H1 (cell line): ENCODE results near the gene RSBN1. TPM values are rescaled to one million over a fixed set of nuclear protein-coding genes. Genes with fewer than 3 reads are reported as not detected.

Source experiments
- CHD7 ChIP-seq: fragments of 300-600 bp; sonication (generic); IDR thresholded peaks from 2 replicates; pipeline ENCODE4 v1.7.1; 2012; ENCODE audit warnings: low read length, moderate library complexity, mild to moderate bottlenecking, inconsistent platforms; ENCODE audit not compliant: insufficient replicate concordance
- GABPA ChIP-seq: IDR thresholded peaks from 2 replicates; pipeline ENCODE4 v1.6.1; 2011; ENCODE audit warnings: mild to moderate bottlenecking, low read length, moderate library complexity, borderline replicate concordance; ENCODE audit not compliant: insufficient read depth
- HDAC2 ChIP-seq, 2 experiments: fragments of 300-600 bp in 1 of 2; sonication (generic) in 1 of 2; IDR thresholded peaks; 2 replicates each; pipeline ENCODE4 v1.6.1; 2011 to 2012; ENCODE audit warnings: low read depth in 2 of 2, low read length in 2 of 2, mild to moderate bottlenecking in 2 of 2, moderate library complexity in 2 of 2, borderline replicate concordance in 1 of 2, inconsistent platforms in 1 of 2
- POU5F1 ChIP-seq: IDR thresholded peaks from 2 replicates; pipeline ENCODE4 v1.6.1; 2011; ENCODE audit warnings: low read depth, mild to moderate bottlenecking, low read length, moderate library complexity
- RXRA ChIP-seq: IDR thresholded peaks from 2 replicates; pipeline ENCODE4 v1.6.1; 2011; ENCODE audit warnings: low read depth, mild to moderate bottlenecking, low read length, moderate library complexity; ENCODE audit not compliant: insufficient read depth
- polyA plus RNA-seq, 7 experiments: library from polyadenylated mRNA; depleted of rRNA in 3 of 7; stranded (reverse) in 5 of 7; unstranded in 2 of 7; fragments of >200 nt in 5 of 7; fragments of 200-250 nt in 2 of 7; gene quantifications; 1 replicate in 5 of 7; 2 replicates in 1 of 7; 4 replicates in 1 of 7; pipeline versions ENCODE4 v1.2.1 to v1.2.3, GENCODE V29; 2011 to 2013; ENCODE audit warnings: missing spikeins in 2 of 7, mixed read lengths in 2 of 7
- total RNA-seq: library from RNA; stranded (reverse); fragmentation: NEBNext Ultra II Directional; extraction: Animal tissue kit (Norgen Biotek cat#: 25700); gene quantifications from 2 replicates; pipeline ENCODE4 v1.2.1, GENCODE V29; 2021

RSBN1 gene
- total and polyA plus RNA-seq, 2 of the 8 experiments (the other 6 are each of a cell fraction or from before 2014, with no cell fraction given) = 4.2 to 17.6 TPM

GRCh38 chr1:113779542-113779941 is 32.7 kb downstream of the RSBN1 start (continued):
- no peak for TF ChIP-seq CHD7
- no peak for TF ChIP-seq RXRA
- no peak for TF ChIP-seq POU5F1
- no peak for TF ChIP-seq GABPA
- TF ChIP-seq HDAC2 (IDR thresholded peaks at IDR 0.05; ENCODE audit: borderline replicate concordance in 1 of 2, low read depth in 2 of 2, low read length in 2 of 2) = no peak
